CD14-positive monocyte (primary cell): Measurements from ENCODE around the gene LOXHD1. TPM values are rescaled to one million over a fixed set of nuclear protein-coding genes. Genes with fewer than 3 reads are reported as not detected.

Experiments used
- DNase-seq, 3 donors: peaks; one replicate each; pipeline ENCODE4 v3.0.0-alpha.2; 2011 to 2022
- H2AFZ ChIP-seq: 2 replicates; pipeline ENCODE4 v1.6.0; 2012; ENCODE audit warnings: mild to moderate bottlenecking, low read depth, low read length, inconsistent platforms; ENCODE audit not compliant: insufficient read depth, poor library complexity, severe bottlenecking
- H3K27ac ChIP-seq, 2 donors: 1 replicate in 1 of 2; 2 replicates in 1 of 2; pipeline ENCODE4 v1.5.1; 2012 to 2013; ENCODE audit warnings: low read length in 2 of 2, control low read depth in 1 of 2, inconsistent platforms in 1 of 2, low read depth in 1 of 2, mild to moderate bottlenecking in 1 of 2
- H3K27me3 ChIP-seq, 2 donors: one replicate each; pipeline versions ENCODE4 v1.6.0 to v1.6.1; 2011 to 2013; ENCODE audit warnings: low read length in 2 of 2; ENCODE audit not compliant: control insufficient read depth in 2 of 2, insufficient read depth in 2 of 2
- H3K36me3 ChIP-seq, 2 donors: replicated peaks in 1 of 2; 1 replicate in 1 of 2; 2 replicates in 1 of 2; pipeline versions ENCODE4 v1.5.1 to v1.6.1; 2012 to 2013; ENCODE audit warnings: low read length in 2 of 2, control low read depth in 1 of 2, inconsistent platforms in 1 of 2, mild to moderate bottlenecking in 1 of 2; ENCODE audit not compliant: insufficient read depth in 2 of 2, control insufficient read depth in 1 of 2
- H3K4me1 ChIP-seq, 2 donors: 1 replicate in 1 of 2; 2 replicates in 1 of 2; pipeline versions ENCODE4 v1.5.1 to v1.6.1; 2012 to 2013; ENCODE audit warnings: low read length in 2 of 2, control low read depth in 1 of 2, inconsistent platforms in 1 of 2, mild to moderate bottlenecking in 1 of 2, moderate library complexity in 1 of 2; ENCODE audit not compliant: insufficient read depth in 2 of 2, control insufficient read depth in 1 of 2
- H3K4me2 ChIP-seq: replicated peaks from 2 replicates; pipeline ENCODE3; 2012; ENCODE audit warnings: low read length, moderate library complexity, mild to moderate bottlenecking; ENCODE audit not compliant: poor library complexity, severe bottlenecking; ENCODE audit errors: extremely low read depth
- H3K4me3 ChIP-seq, 3 experiments: fragments of 200-600 bp in 1 of 3; sonication (generic) in 1 of 3; replicated peaks in 1 of 3; 1 replicate in 2 of 3; 2 replicates in 1 of 3; pipeline ENCODE4 v1.5.1; 2011 to 2013; ENCODE audit warnings: low read length in 3 of 3, mild to moderate bottlenecking in 3 of 3, control low read depth in 2 of 3, low read depth in 2 of 3, inconsistent platforms in 1 of 3, moderate library complexity in 1 of 3
- H3K79me2 ChIP-seq: 2 replicates; pipeline ENCODE4 v1.6.0; 2012; ENCODE audit warnings: mild to moderate bottlenecking, control low read depth, inconsistent platforms, low read length, moderate library complexity; ENCODE audit not compliant: insufficient read depth
- H3K9ac ChIP-seq: 2 replicates; pipeline ENCODE4 v1.6.0; 2017; ENCODE audit warnings: low read length, mild to moderate bottlenecking; ENCODE audit not compliant: insufficient read depth, poor library complexity, severe bottlenecking
- H3K9me3 ChIP-seq, 2 donors: replicated peaks in 1 of 2; 1 replicate in 1 of 2; 2 replicates in 1 of 2; pipeline versions ENCODE4 v1.5.1 to v1.6.1; 2012 to 2013; ENCODE audit warnings: low read length in 2 of 2, control low read depth in 1 of 2; ENCODE audit not compliant: control insufficient read depth in 1 of 2, insufficient read depth in 1 of 2
- H4K20me1 ChIP-seq: 2 replicates; pipeline ENCODE4 v1.6.0; 2012; ENCODE audit warnings: mild to moderate bottlenecking, low read length, control low read depth, moderate library complexity; ENCODE audit not compliant: insufficient read depth
- H3K27ac Mint-ChIP-seq, 7 donors: one replicate each; pipeline ENCODE4 v1.8.0; 2020; ENCODE audit warnings: mild to moderate bottlenecking in 7 of 7, mixed read lengths in 7 of 7, moderate library complexity in 6 of 7, inconsistent platforms in 2 of 7
- H3K27me3 Mint-ChIP-seq, 3 donors: one replicate each; pipeline ENCODE4 v1.8.0; 2021 to 2022; ENCODE audit warnings: low read depth in 3 of 3, mild to moderate bottlenecking in 3 of 3, mixed read lengths in 3 of 3, moderate library complexity in 3 of 3, inconsistent platforms in 1 of 3
- H3K36me3 Mint-ChIP-seq, 2 donors: one replicate each; pipeline ENCODE4 v1.8.0; 2020; ENCODE audit warnings: mixed read lengths in 2 of 2, inconsistent platforms in 1 of 2, mild to moderate bottlenecking in 1 of 2
- H3K4me1 Mint-ChIP-seq: one replicate; pipeline ENCODE4 v1.8.0; 2020; ENCODE audit warnings: mild to moderate bottlenecking, mixed read lengths
- H3K4me3 Mint-ChIP-seq, 2 donors: one replicate each; pipeline ENCODE4 v1.8.0; 2020; ENCODE audit warnings: mild to moderate bottlenecking in 2 of 2, mixed read lengths in 2 of 2, moderate library complexity in 1 of 2
- H3K9me3 Mint-ChIP-seq, 7 donors: one replicate each; pipeline ENCODE4 v1.8.0; 2020 to 2022; ENCODE audit warnings: mixed read lengths in 7 of 7, mild to moderate bottlenecking in 6 of 7, moderate library complexity in 6 of 7, inconsistent platforms in 2 of 7
- WGBS: methylation state at CpG from one replicate; pipeline ENCODE4 v1.1.5; 2013; ENCODE audit warnings: missing lambda C conversion rate; ENCODE audit not compliant: insufficient coverage; 5-methylcytosine and 5-hydroxymethylcytosine counted together
- intact Hi-C, 2 donors: fragments of 100-400 bp; cut with micrococcal nuclease; formaldehyde crosslinking; loops; one replicate each; pipeline versions ENCODE4 v1.15.0 to v1.15.1; 2023
- polyA plus RNA-seq, 3 donors: library from polyadenylated mRNA; depleted of rRNA in 1 of 3; unstranded in 2 of 3; stranded (reverse) in 1 of 3; fragments of 300-500 nt in 2 of 3; fragments of >200 nt in 1 of 3; fragmentation: Illumina TruSeq in 2 of 3; gene quantifications; 1 replicate in 2 of 3; 2 replicates in 1 of 3; pipeline ENCODE4 v1.2.3, GENCODE V29; 2012 to 2021
- TF ChIP-seq, protein P1 (sequence below): fragments of 200-600 bp; IDR thresholded peaks from one replicate; pipeline ENCODE4 v1.8.0; 2022; ENCODE audit warnings: antibody characterized with exemption, mild to moderate bottlenecking

Gene LOXHD1
- polyA plus RNA-seq, 3 donors, result 0.33 to 10.9 (median 0.61) TPM

DNA sequence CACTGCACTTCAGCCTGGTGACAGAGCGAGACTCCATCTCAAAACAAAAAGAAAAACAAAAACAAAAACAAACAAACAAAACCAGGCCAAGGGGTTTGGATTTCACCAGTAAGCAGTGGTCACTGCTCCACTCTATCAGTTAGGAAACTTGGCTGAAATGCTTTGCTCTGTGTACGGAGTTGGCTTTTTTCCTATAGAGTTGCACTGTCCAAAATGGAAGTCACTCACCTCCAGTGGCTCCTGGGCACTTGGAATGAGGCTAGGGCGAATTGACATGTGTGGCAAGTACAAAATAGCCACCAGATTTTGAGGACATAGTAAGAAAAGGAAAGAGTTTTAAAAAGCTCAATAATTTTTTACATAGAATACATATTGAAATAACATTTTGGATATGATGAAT lies 228.7 kb downstream of the LOXHD1 start:
- WGBS, result 100% methylated on average over 1 of the region's 3 CpGs
- Mint-ChIP-seq H3K4me3 (no peak overlapping the region), H3K9me3 (no peaks in the 10 kb centered on the region), H3K4me1 (no peaks in the 10 kb centered on the region), H3K36me3 (no peaks in the 10 kb centered on the region), H3K27me3 (peaks cover 2 to 19% (median 6%) of the 10 kb centered on the region in 3 donors), H3K27ac (no peak overlapping the region)
- H3K27ac ChIP-seq, result no peak overlapping the region
- H3K79me2 ChIP-seq, result no peaks in the 10 kb centered on the region
- no peaks in the 10 kb centered on the region for H4K20me1 ChIP-seq
- no peak overlapping the region for H3K4me3 ChIP-seq
- H3K9me3 ChIP-seq, result no peaks in the 10 kb centered on the region
- no peak overlapping the region for H2AFZ ChIP-seq
- no peak for DNase-seq
- intact Hi-C loops, result no loop called here
- H3K4me2 ChIP-seq, result no peak overlapping the region
- TF ChIP-seq, protein P1, sequence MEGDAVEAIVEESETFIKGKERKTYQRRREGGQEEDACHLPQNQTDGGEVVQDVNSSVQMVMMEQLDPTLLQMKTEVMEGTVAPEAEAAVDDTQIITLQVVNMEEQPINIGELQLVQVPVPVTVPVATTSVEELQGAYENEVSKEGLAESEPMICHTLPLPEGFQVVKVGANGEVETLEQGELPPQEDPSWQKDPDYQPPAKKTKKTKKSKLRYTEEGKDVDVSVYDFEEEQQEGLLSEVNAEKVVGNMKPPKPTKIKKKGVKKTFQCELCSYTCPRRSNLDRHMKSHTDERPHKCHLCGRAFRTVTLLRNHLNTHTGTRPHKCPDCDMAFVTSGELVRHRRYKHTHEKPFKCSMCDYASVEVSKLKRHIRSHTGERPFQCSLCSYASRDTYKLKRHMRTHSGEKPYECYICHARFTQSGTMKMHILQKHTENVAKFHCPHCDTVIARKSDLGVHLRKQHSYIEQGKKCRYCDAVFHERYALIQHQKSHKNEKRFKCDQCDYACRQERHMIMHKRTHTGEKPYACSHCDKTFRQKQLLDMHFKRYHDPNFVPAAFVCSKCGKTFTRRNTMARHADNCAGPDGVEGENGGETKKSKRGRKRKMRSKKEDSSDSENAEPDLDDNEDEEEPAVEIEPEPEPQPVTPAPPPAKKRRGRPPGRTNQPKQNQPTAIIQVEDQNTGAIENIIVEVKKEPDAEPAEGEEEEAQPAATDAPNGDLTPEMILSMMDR, result no peak
- no peak overlapping the region for H3K9ac ChIP-seq
- H3K36me3 ChIP-seq, result no peaks in the 10 kb centered on the region
- H3K27me3 ChIP-seq, result peaks cover 0 to 1% of the 10 kb centered on the region in 2 donors
- H3K4me1 ChIP-seq, result no peaks in the 10 kb centered on the region

DNA sequence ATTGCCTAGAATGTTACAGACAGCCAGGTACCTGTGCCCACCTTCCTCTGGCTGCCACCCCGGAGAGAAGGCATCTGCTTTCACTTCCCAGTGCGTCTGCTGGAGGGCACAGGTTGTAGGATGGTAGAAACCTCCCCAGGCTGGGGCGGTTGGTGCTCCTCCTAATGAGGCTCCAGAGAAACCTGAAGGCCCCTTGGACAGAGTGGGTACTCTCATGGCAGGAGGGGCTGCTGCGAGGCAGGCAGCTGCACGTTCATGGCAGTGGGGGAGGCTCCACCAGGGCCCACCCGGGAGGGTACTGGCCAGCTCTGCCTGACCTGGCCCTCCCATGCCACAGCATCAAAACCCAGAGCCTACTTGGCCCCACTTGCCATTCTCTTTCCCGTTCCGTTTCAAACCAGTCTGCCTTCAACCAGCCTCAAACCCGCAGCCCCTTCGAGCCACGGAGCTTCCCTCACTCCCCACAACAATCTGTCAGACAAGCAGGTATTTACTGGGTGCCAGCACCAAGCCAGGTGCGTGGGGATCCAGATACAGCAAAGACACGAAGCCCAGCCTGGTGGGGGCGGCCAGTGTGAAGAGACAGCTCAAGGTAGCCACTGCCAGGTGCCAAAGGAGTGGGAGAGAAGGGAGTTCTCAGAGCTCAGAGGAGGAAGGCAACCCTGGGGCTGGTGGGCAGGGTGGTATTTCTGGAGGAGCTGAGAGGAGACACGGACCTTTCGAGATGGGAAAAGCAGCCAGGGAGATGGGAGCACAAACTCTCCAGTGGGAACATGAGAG lies 229.6 kb downstream of the LOXHD1 start:
- H3K27ac Mint-ChIP-seq, result no peak overlapping the region
- WGBS, result 93% methylated on average over 11 of the region's 16 CpGs
- H3K4me3 ChIP-seq, result no peak overlapping the region
- no peaks in the 10 kb centered on the region for H3K79me2 ChIP-seq
- no peaks in the 10 kb centered on the region for H3K9me3 ChIP-seq
- DNase-seq, result no peak
- peaks cover 2 to 13% (median 9%) of the 10 kb centered on the region in 3 donors for H3K27me3 Mint-ChIP-seq
- H4K20me1 ChIP-seq, result no peaks in the 10 kb centered on the region
- no peak overlapping the region for H3K4me2 ChIP-seq
- H3K27ac ChIP-seq, result no peak overlapping the region
- no peak overlapping the region for H3K4me3 Mint-ChIP-seq
- H3K4me1 Mint-ChIP-seq, result no peaks in the 10 kb centered on the region
- intact Hi-C loops, result no loop called here
- H3K9ac ChIP-seq, result no peak overlapping the region
- H3K4me1 ChIP-seq, result no peaks in the 10 kb centered on the region
- no peak overlapping the region for H2AFZ ChIP-seq
- TF ChIP-seq, protein P1, result no peak
- H3K27me3 ChIP-seq, result no peaks in the 10 kb centered on the region
- no peaks in the 10 kb centered on the region for H3K9me3 Mint-ChIP-seq
- no peaks in the 10 kb centered on the region for H3K36me3 ChIP-seq
- H3K36me3 Mint-ChIP-seq, result no peaks in the 10 kb centered on the region

Other genes starting within 250 kb of the LOXHD1 start
- gene ST8SIA5, start 99.8 kb upstream of the LOXHD1 start, polyA plus RNA-seq, result not detected